ENCODE results near the gene ZNF33A. TPM values are rescaled to one million over a fixed set of nuclear protein-coding genes. Genes with fewer than 3 reads are reported as not detected.
A peak's percentile ranks its signal among the peaks of the same experiment; 100 is the strongest.
"Not testable (repeated sequence)": the region's sequence is repeated elsewhere in the genome, so short reads cannot be mapped to it uniquely, and the experiment has no call there.

Gene ZNF33A
- total and polyA plus RNA-seq, 7 donors = 4.5 to 20.8 (median 16.9) TPM

DNA sequence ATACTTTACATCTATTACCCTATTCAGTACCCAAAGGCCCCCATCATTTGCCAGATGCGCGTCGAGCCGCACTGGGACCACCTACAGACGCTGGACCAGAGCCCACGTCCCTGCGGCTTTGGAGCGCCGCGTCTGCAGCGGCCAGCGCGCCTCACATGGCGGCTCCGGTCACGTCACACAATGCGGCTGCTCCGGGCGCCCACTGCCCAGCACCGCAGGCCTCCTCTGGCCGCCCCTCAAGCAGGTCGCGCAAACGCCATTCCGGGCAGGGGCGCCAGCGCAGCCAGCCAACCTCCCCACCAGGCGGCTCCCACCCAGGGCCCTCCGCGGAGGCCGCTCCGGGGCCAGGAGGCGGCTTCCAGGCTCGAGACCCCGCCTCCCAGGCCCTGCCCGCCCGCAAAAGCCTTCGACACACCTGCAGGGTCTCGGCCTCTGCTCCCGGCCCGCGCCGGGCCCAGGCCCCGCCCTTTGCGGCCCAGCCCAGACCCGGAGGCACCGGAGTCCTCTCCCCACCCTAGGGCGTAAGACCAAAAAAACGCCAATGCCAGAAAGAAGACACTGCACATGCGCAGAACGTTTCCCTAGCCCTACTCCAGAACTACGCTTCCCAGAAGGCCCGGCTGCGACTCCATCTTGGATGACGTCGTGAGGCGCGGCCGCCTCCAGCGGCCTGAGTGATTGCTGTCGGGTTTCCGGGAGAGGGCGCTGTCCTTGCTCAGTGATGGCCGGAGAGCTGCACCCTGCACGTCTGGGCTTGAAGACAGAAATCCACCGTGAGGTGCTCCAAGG, 34.2 kb upstream of the ZNF33A start, which contains the start of gene ZNF25:
TSS of gene ZNF25 (minus strand) at position 557 of the 789 bp plus-strand sequence. CDS start 4,925 bp downstream, outside the sequence.
- intact Hi-C loops (cut with DNase I) = loop anchor here (1.0 to 10.0 kb wide), 4 partner anchors 33 to 429 kb away; partner anchors contain the start of genes ZNF33A (in 1 of the 2) and ZNF37A (in 1 of the 2)
- WGBS, 3 donors = 0% methylated on average over 60 to 66 of the region's 66 CpGs
- peak; percentile 97 to 99 (median 98) for ATAC-seq
- Histone ChIP-seq H3K36me3 (ENCODE audit: insufficient read depth in 1 of 2, low read depth in 1 of 2) (peaks cover 0 to under 1% of the 10 kb centered on the region in 2 donors), H3K4me3 (peak within 1 kb of the TSS; percentile 77), H3K4me1 (peaks cover 5% of the 10 kb centered on the region), H3K27ac (peak within 1 kb of the TSS; percentile 96), H3K9me3 (no peaks in the 10 kb centered on the region), H3K27me3 (ENCODE audit: insufficient read depth in 3 of 3, low read length in 2 of 3) (no peaks in the 10 kb centered on the region)
- TF ChIP-seq, protein P1, sequence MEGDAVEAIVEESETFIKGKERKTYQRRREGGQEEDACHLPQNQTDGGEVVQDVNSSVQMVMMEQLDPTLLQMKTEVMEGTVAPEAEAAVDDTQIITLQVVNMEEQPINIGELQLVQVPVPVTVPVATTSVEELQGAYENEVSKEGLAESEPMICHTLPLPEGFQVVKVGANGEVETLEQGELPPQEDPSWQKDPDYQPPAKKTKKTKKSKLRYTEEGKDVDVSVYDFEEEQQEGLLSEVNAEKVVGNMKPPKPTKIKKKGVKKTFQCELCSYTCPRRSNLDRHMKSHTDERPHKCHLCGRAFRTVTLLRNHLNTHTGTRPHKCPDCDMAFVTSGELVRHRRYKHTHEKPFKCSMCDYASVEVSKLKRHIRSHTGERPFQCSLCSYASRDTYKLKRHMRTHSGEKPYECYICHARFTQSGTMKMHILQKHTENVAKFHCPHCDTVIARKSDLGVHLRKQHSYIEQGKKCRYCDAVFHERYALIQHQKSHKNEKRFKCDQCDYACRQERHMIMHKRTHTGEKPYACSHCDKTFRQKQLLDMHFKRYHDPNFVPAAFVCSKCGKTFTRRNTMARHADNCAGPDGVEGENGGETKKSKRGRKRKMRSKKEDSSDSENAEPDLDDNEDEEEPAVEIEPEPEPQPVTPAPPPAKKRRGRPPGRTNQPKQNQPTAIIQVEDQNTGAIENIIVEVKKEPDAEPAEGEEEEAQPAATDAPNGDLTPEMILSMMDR (IDR thresholded peaks at IDR 0.05) = peak; percentile 80
- DNase-seq = peak; percentile 98 to 99

DNA sequence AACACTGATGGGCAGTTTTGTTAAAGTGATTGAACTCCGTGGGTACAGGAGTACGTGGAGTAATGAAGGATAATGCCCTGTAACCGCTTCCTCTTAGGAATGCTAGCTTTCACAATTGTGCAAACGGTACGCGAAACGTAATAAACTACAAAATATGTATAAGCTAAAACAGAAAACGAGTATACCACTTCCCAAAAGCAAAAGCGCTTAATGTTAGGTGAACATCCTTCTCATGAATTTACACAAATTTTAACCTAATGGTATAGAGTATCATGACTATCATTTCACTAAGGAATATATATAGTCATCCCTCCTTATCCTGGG, 33.6 kb upstream of the ZNF33A start:
- Histone ChIP-seq H3K36me3 (ENCODE audit: insufficient read depth in 1 of 2, low read depth in 1 of 2) (no peaks in the 10 kb centered on the region), H3K4me3 (peak overlapping the region; percentile 77), H3K27me3 (ENCODE audit: insufficient read depth in 3 of 3, low read length in 2 of 3) (no peaks in the 10 kb centered on the region), H3K27ac (peak overlapping the region; percentile 96), H3K9me3 (no peaks in the 10 kb centered on the region), H3K4me1 (peaks cover 5% of the 10 kb centered on the region)
- TF ChIP-seq, protein P1 (IDR thresholded peaks at IDR 0.05) = no peak
- ATAC-seq = no peak
- no peak for DNase-seq
- intact Hi-C loops (cut with DNase I) = loop anchor here (1.0 to 10.0 kb wide), 4 partner anchors 32 to 428 kb away; partner anchors contain the start of genes ZNF33A (in 1 of the 2) and ZNF37A (in 1 of the 2)
- WGBS, 3 donors = 7 to 11% (median 10%) methylated on average over 9 of the region's 9 CpGs

- Histone ChIP-seq H3K27ac (no peak overlapping the region), H3K27me3 (ENCODE audit: insufficient read depth in 3 of 3, low read length in 2 of 3) (no peaks in the 10 kb centered on the region), H3K4me1 (no peaks in the 10 kb centered on the region), H3K4me3 (no peak overlapping the region), H3K36me3 (ENCODE audit: insufficient read depth in 1 of 2, low read depth in 1 of 2) (no peaks in the 10 kb centered on the region), H3K9me3 (no peaks in the 10 kb centered on the region)
- no peak for DNase-seq
- no peak for ATAC-seq
- intact Hi-C loops (cut with DNase I) = no loop called here
- 82 to 86% (median 85%) methylated on average over 2 of the region's 2 CpGs for WGBS, 3 donors
- TF ChIP-seq, protein P1 (IDR thresholded peaks at IDR 0.05) = no peak
Measured at GRCh38 chr10:37991655-37992054, 18.8 kb upstream of the ZNF33A start.

GRCh38 chr10:37992083-37992482, 18.4 kb upstream of the ZNF33A start:
- intact Hi-C loops (cut with DNase I) = no loop called here
- no peaks in the 10 kb centered on the region for H3K27me3 ChIP-seq (ENCODE audit: insufficient read depth in 3 of 3, low read length in 2 of 3)
- 67 to 71% (median 69%) methylated on average over 3 of the region's 3 CpGs for WGBS, 3 donors
- ATAC-seq (no peak), DNase-seq (no peak)
- no peaks in the 10 kb centered on the region for H3K9me3 ChIP-seq
- TF ChIP-seq, protein P1 (IDR thresholded peaks at IDR 0.05) = no peak
- no peak overlapping the region for H3K4me3 ChIP-seq
- H3K27ac ChIP-seq = no peak overlapping the region
- H3K4me1 ChIP-seq = no peaks in the 10 kb centered on the region
- no peaks in the 10 kb centered on the region for H3K36me3 ChIP-seq (ENCODE audit: insufficient read depth in 1 of 2, low read depth in 1 of 2)

- intact Hi-C loops (cut with DNase I); H3K27me3 ChIP-seq (ENCODE audit: insufficient read depth in 3 of 3, low read length in 2 of 3); H3K9me3 ChIP-seq; H3K27ac ChIP-seq; H3K4me1 ChIP-seq; DNase-seq; H3K36me3 ChIP-seq (ENCODE audit: insufficient read depth in 1 of 2, low read depth in 1 of 2); H3K4me3 ChIP-seq; ATAC-seq: not testable (repeated sequence)
- WGBS, 3 donors = 52 to 66% (median 64%) methylated on average over 1 to 2 of the region's 3 CpGs
Measured at GRCh38 chr10:37998920-37999319, 11.6 kb upstream of the ZNF33A start.

DNA sequence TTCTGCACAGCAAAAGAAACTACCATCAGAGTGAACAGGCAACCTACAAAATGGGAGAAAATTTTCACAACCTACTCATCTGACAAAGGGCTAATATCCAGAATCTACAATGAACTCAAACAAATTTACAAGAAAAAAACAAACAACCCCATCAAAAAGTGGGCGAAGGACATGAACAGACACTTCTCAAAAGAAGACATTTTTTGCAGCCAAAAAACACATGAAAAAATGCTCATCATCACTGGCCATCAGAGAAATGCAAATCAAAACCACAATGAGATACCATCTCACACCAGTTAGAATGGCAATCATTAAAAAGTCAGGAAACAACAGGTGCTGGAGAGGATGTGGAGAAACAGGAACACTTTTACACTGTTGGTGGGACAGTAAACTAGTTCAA, 10.0 kb upstream of the ZNF33A start:
- H3K4me1 ChIP-seq; DNase-seq; H3K4me3 ChIP-seq; H3K27me3 ChIP-seq (ENCODE audit: insufficient read depth in 3 of 3, low read length in 2 of 3); H3K9me3 ChIP-seq; ATAC-seq; intact Hi-C loops (cut with DNase I); H3K36me3 ChIP-seq (ENCODE audit: insufficient read depth in 1 of 2, low read depth in 1 of 2); H3K27ac ChIP-seq: not testable (repeated sequence)
- WGBS, 3 donors = 93 to 97% (median 95%) methylated on average over 1 of the region's 1 CpG
